ENCODE data around the gene ANO1.

DNA sequence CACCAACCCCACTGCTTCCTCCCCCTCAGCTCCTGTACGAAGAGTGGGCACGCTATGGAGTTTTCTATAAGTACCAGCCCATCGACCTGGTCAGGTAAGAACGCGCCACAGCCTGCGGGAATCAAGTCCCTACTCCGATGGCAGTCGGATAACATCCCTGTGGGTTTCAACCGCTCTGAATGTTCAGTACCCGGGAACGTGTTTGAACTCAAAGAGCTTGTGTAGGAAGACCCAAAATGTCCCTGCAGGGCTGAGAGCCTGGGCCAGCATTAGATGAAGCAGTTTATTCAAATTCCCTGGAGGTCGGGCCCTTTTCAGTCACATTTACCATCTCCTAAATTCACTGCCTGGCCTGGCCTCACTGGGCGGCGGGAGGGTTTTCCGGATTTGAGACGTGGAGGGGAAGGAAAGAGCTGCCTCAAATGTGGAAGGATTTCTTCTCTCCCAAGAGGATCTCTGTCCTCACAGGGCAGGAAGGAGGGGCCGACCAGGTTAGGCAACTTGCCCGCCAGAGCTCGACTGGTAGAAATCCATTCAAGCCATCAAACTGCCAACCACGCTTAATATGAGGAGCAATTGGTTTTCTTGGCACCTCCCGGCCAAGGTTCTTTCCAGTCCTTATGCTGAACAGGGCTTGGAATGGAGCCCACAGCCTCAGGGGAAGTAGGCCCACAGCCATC, 46.3 kb downstream of the ANO1 start:
- TF ChIP-seq, protein P1, sequence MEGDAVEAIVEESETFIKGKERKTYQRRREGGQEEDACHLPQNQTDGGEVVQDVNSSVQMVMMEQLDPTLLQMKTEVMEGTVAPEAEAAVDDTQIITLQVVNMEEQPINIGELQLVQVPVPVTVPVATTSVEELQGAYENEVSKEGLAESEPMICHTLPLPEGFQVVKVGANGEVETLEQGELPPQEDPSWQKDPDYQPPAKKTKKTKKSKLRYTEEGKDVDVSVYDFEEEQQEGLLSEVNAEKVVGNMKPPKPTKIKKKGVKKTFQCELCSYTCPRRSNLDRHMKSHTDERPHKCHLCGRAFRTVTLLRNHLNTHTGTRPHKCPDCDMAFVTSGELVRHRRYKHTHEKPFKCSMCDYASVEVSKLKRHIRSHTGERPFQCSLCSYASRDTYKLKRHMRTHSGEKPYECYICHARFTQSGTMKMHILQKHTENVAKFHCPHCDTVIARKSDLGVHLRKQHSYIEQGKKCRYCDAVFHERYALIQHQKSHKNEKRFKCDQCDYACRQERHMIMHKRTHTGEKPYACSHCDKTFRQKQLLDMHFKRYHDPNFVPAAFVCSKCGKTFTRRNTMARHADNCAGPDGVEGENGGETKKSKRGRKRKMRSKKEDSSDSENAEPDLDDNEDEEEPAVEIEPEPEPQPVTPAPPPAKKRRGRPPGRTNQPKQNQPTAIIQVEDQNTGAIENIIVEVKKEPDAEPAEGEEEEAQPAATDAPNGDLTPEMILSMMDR (IDR thresholded peaks at IDR 0.05; ENCODE audit: low read length): no peak
- TF ChIP-seq EZH2 (IDR thresholded peaks at IDR 0.05; ENCODE audit: borderline replicate concordance, low read length): no peak
